SK-N-SH treated with all-trans-retinoic acid at 6 μM for 48 hours (cell line): ENCODE measurements around the gene KCNK2.

ENCODE experiments used
- ATAC-seq: fragments of 200-7000 bp; cut with Tn5 transposase; 3 replicates; pipeline ENCODE4 v1.9.1; 2020; ENCODE audit warnings: mild to moderate bottlenecking, moderate library complexity
- ARNTL ChIP-seq: fragments of 450-650 bp; formaldehyde crosslinking; IDR thresholded peaks from 2 replicates; pipeline ENCODE4 v1.5.0; 2020; ENCODE audit warnings: low read depth, mild to moderate bottlenecking, moderate library complexity, borderline replicate concordance
- BACH2 ChIP-seq: fragments of 250-450 bp; sonication (Bioruptor Pico); IDR thresholded peaks from 2 replicates; pipeline ENCODE4 v1.9.0; 2021; ENCODE audit warnings: mild to moderate bottlenecking, borderline replicate concordance
- CREB5 ChIP-seq: fragments of 250-450 bp; sonication (Bioruptor Pico); IDR thresholded peaks from 2 replicates; pipeline ENCODE4 v1.5.1; 2020; ENCODE audit warnings: low read depth, mild to moderate bottlenecking, moderate library complexity
- CSDC2 ChIP-seq: fragments of 250-450 bp; sonication (Bioruptor Pico); IDR thresholded peaks from 2 replicates; pipeline ENCODE4 v1.5.0; 2020; ENCODE audit warnings: mild to moderate bottlenecking, moderate library complexity
- CSRNP3 ChIP-seq: fragments of 250-450 bp; sonication (Bioruptor Pico); IDR thresholded peaks from 2 replicates; pipeline ENCODE4 v1.5.1; 2021; ENCODE audit warnings: mild to moderate bottlenecking, moderate library complexity
- ESRRG ChIP-seq: fragments of 250-450 bp; sonication (Bioruptor Pico); IDR thresholded peaks from 2 replicates; pipeline ENCODE4 v1.6.1; 2021; ENCODE audit warnings: mild to moderate bottlenecking
- GLIS3 ChIP-seq: fragments of 250-450 bp; sonication (Bioruptor Pico); IDR thresholded peaks from 2 replicates; pipeline ENCODE4 v1.5.0; 2020; ENCODE audit warnings: mild to moderate bottlenecking, moderate library complexity
- OSR1 ChIP-seq: fragments of 250-450 bp; sonication (Bioruptor Pico); IDR thresholded peaks from 2 replicates; pipeline ENCODE4 v1.8.0; 2022; ENCODE audit warnings: moderate library complexity, mild to moderate bottlenecking, inconsistent platforms
- PATZ1 ChIP-seq: fragments of 250-450 bp; sonication (Bioruptor Pico); IDR thresholded peaks from 2 replicates; pipeline ENCODE4 v1.8.0; 2020; ENCODE audit warnings: mild to moderate bottlenecking, moderate library complexity, borderline replicate concordance
- POU6F1 ChIP-seq: fragments of 250-450 bp; sonication (Bioruptor Pico); IDR thresholded peaks from 2 replicates; pipeline ENCODE4 v1.8.0; 2021; ENCODE audit warnings: low read depth, mild to moderate bottlenecking, moderate library complexity, borderline replicate concordance
- PPARA ChIP-seq: fragments of 250-450 bp; sonication (Bioruptor Pico); IDR thresholded peaks from 2 replicates; pipeline ENCODE4 v1.5.0; 2020; ENCODE audit warnings: mild to moderate bottlenecking, borderline replicate concordance
- RARB ChIP-seq: fragments of 250-450 bp; sonication (Bioruptor Pico); IDR thresholded peaks from 2 replicates; pipeline ENCODE4 v1.8.0; 2021; ENCODE audit warnings: mild to moderate bottlenecking, moderate library complexity
- SNAI2 ChIP-seq: fragments of 250-450 bp; sonication (Bioruptor Pico); IDR thresholded peaks from 2 replicates; pipeline ENCODE4 v1.5.0; 2020; ENCODE audit warnings: mild to moderate bottlenecking, moderate library complexity
- TCF4 ChIP-seq: fragments of 250-450 bp; sonication (Bioruptor Pico); IDR thresholded peaks from 2 replicates; pipeline ENCODE4 v1.8.0; 2021; ENCODE audit warnings: mild to moderate bottlenecking, moderate library complexity, borderline replicate concordance
- TOX ChIP-seq: fragments of 250-450 bp; sonication (Bioruptor Pico); IDR thresholded peaks from 2 replicates; pipeline ENCODE4 v1.8.0; 2021; ENCODE audit warnings: mild to moderate bottlenecking, moderate library complexity, borderline replicate concordance
- TSHZ2 ChIP-seq: fragments of 250-450 bp; sonication (Bioruptor Pico); IDR thresholded peaks from 2 replicates; pipeline ENCODE4 v1.5.0; 2020; ENCODE audit warnings: mild to moderate bottlenecking, moderate library complexity
- ZC3H10 ChIP-seq: fragments of 250-450 bp; sonication (Bioruptor Pico); IDR thresholded peaks from 2 replicates; pipeline ENCODE4 v1.5.1; 2021; ENCODE audit warnings: mild to moderate bottlenecking, moderate library complexity
- ZFP30 ChIP-seq: fragments of 450-650 bp; formaldehyde crosslinking; IDR thresholded peaks from 2 replicates; pipeline ENCODE4 v1.5.0; 2022; ENCODE audit warnings: mild to moderate bottlenecking, moderate library complexity
- ZNF565 ChIP-seq: fragments of 450-650 bp; formaldehyde crosslinking; conservative IDR thresholded peaks from 2 replicates; pipeline ENCODE4 v1.5.0; 2020; ENCODE audit warnings: low read depth, mild to moderate bottlenecking, moderate library complexity
- ZNF70 ChIP-seq: fragments of 450-650 bp; formaldehyde crosslinking; IDR thresholded peaks from 2 replicates; pipeline ENCODE4 v1.5.0; 2020; ENCODE audit warnings: mild to moderate bottlenecking, moderate library complexity
- ZNF8 ChIP-seq: fragments of 450-650 bp; formaldehyde crosslinking; IDR thresholded peaks from 2 replicates; pipeline ENCODE4 v1.5.0; 2020; ENCODE audit warnings: mild to moderate bottlenecking, moderate library complexity

Gene KCNK2

GRCh38 chr1:215241451-215241850 lies 158.9 kb downstream of the KCNK2 start:
- TF ChIP-seq BACH2 (CRISPR knock-in tag) (no peak), ZFP30 (CRISPR knock-in tag) (no peak), ZNF70 (CRISPR knock-in tag) (no peak), ZNF565 (CRISPR knock-in tag) (no peak), GLIS3 (CRISPR knock-in tag) (no peak), ESRRG (no peak), ARNTL (CRISPR knock-in tag) (no peak), PPARA (no peak)
- ATAC-seq, result no peak

- no peak for TF ChIP-seq CSDC2 (CRISPR knock-in tag)
- TF ChIP-seq ZNF565 (CRISPR knock-in tag), result no peak
- TF ChIP-seq TCF4 (CRISPR knock-in tag), result no peak
- TF ChIP-seq TOX, result no peak
- TF ChIP-seq PPARA, result no peak
- TF ChIP-seq ZC3H10 (CRISPR knock-in tag), result no peak
- no peak for TF ChIP-seq ZFP30 (CRISPR knock-in tag)
- TF ChIP-seq POU6F1, result no peak
- TF ChIP-seq SNAI2 (CRISPR knock-in tag), result no peak
- TF ChIP-seq RARB (CRISPR knock-in tag), result no peak
- TF ChIP-seq OSR1 (CRISPR knock-in tag), result no peak
- no peak for TF ChIP-seq CREB5
- no peak for TF ChIP-seq ARNTL (CRISPR knock-in tag)
- TF ChIP-seq ESRRG, result no peak
- TF ChIP-seq, all 23 proteins: peak for 0
- peak; percentile 56 for ATAC-seq
Measured at GRCh38 chr1:215243345-215244054, 161.0 kb downstream of the KCNK2 start.

GRCh38 chr1:215250913-215251312 lies 168.4 kb downstream of the KCNK2 start:
- ATAC-seq, result no peak
- TF ChIP-seq PATZ1 (CRISPR knock-in tag) (no peak), RARB (CRISPR knock-in tag) (no peak), ZNF70 (CRISPR knock-in tag) (no peak), GLIS3 (CRISPR knock-in tag) (no peak), TSHZ2 (CRISPR knock-in tag) (no peak), BACH2 (CRISPR knock-in tag) (no peak), ESRRG (no peak), POU6F1 (no peak), CSDC2 (CRISPR knock-in tag) (no peak), CSRNP3 (no peak), ZC3H10 (CRISPR knock-in tag) (no peak), ARNTL (CRISPR knock-in tag) (no peak), ZNF8 (CRISPR knock-in tag) (no peak), TOX (no peak), ZFP30 (CRISPR knock-in tag) (no peak), OSR1 (CRISPR knock-in tag) (no peak), CREB5 (no peak), SNAI2 (CRISPR knock-in tag) (no peak), PPARA (no peak)
